Measurements from ENCODE around the gene SPAG5.
"Not testable (repeated sequence)": the region's sequence is repeated elsewhere in the genome, so short reads cannot be mapped to it uniquely, and the experiment has no call there.

Gene SPAG5

GRCh38 chr17:28598799-28599310, at the start of gene SPAG5:
TSS of gene SPAG5 (minus strand) at chr17:28599025. CDS start at chr17:28598946, 79 bp downstream.
- DNase-seq, result peak; percentile 92

GRCh38 chr17:28646039-28646754, 47.4 kb upstream of the SPAG5 start:
- DNase-seq, result no peak

GRCh38 chr17:28645576-28645939, 46.7 kb upstream of the SPAG5 start:
- DNase-seq, result no peak

- DNase-seq, result peak; percentile 95
Measured at GRCh38 chr17:28644787-28645575, 46.2 kb upstream of the SPAG5 start, which contains the start of gene BLTP2. TSS of gene BLTP2 (minus strand) at chr17:28645158. CDS start at chr17:28645056, 102 bp downstream.

GRCh38 chr17:28643983-28644786, 45.4 kb upstream of the SPAG5 start:
- peak; percentile 39 for DNase-seq

GRCh38 chr17:28641579-28641978, 42.8 kb upstream of the SPAG5 start:
- DNase-seq, result no peak

- DNase-seq, result no peak
Measured at GRCh38 chr17:28635506-28635905, 36.7 kb upstream of the SPAG5 start.

GRCh38 chr17:28634206-28634865, 35.5 kb upstream of the SPAG5 start:
- DNase-seq, result no peak

GRCh38 chr17:28626818-28627217, 28.0 kb upstream of the SPAG5 start:
- no peak for DNase-seq

- no peak for DNase-seq
Measured at GRCh38 chr17:28624148-28624547, 25.3 kb upstream of the SPAG5 start.

GRCh38 chr17:28623696-28624095, 24.9 kb upstream of the SPAG5 start:
- DNase-seq, result no peak

- no peak for DNase-seq
Measured at GRCh38 chr17:28622186-28622585, 23.4 kb upstream of the SPAG5 start.

GRCh38 chr17:28620010-28620409, 21.2 kb upstream of the SPAG5 start:
- DNase-seq, result no peak

- no peak for DNase-seq
Measured at GRCh38 chr17:28618464-28618863, 19.6 kb upstream of the SPAG5 start.

GRCh38 chr17:28616281-28616680, 17.5 kb upstream of the SPAG5 start:
- DNase-seq, result no peak

GRCh38 chr17:28615260-28615940, 16.6 kb upstream of the SPAG5 start:
- DNase-seq, result no peak

GRCh38 chr17:28613931-28614381, 15.1 kb upstream of the SPAG5 start, which contains the start of gene RSKR:
TSS of gene RSKR (minus strand) at chr17:28614185. CDS start at chr17:28614161, 24 bp downstream.
- DNase-seq, result no peak

GRCh38 chr17:28612936-28613872, 14.4 kb upstream of the SPAG5 start:
- peak; percentile 45 for DNase-seq

GRCh38 chr17:28612531-28612930, 13.7 kb upstream of the SPAG5 start:
- DNase-seq, result no peak

GRCh38 chr17:28610376-28610775, 11.6 kb upstream of the SPAG5 start:
- DNase-seq, result no peak

- not testable (repeated sequence) for DNase-seq
Measured at GRCh38 chr17:28604031-28604430, 5.2 kb upstream of the SPAG5 start.

Measured in CD4-positive, alpha-beta T cell treated with Interleukin-4 for 4 hours (primary cell).